Tibial artery (tissue), 4 donors: Measurements from ENCODE around the gene CCDC24.

ENCODE experiments used
- DNase-seq, 2 donors: peaks; one replicate each; pipeline ENCODE4 v3.0.0-alpha.2; 2019
- H3K27ac ChIP-seq, 2 donors: fragments of 200-600 bp; sonication (generic) in 1 of 2; 1 replicate in 1 of 2; 2 replicates in 1 of 2; pipeline ENCODE4 v1.5.1; 2018 to 2019; ENCODE audit warnings: mild to moderate bottlenecking in 1 of 2
- H3K27me3 ChIP-seq, 2 donors: fragments of 200-600 bp; sonication (generic) in 1 of 2; one replicate each; pipeline versions ENCODE4 v1.5.1 to v1.6.0; 2016 to 2019
- H3K36me3 ChIP-seq, 3 donors: fragments of 200-600 bp; sonication (generic) in 2 of 3; one replicate each; pipeline ENCODE4 v1.5.1; 2016 to 2019; ENCODE audit warnings: mild to moderate bottlenecking in 2 of 3
- H3K4me1 ChIP-seq, 4 donors: fragments of 200-600 bp; sonication (generic) in 2 of 4; 1 replicate in 3 of 4; 2 replicates in 1 of 4; pipeline ENCODE4 v1.5.1; 2016 to 2019
- H3K4me3 ChIP-seq, 2 donors: fragments of 200-600 bp; sonication (generic) in 1 of 2; 1 replicate in 1 of 2; 2 replicates in 1 of 2; pipeline ENCODE4 v1.5.1; 2018 to 2019; ENCODE audit warnings: mild to moderate bottlenecking in 2 of 2
- H3K9me3 ChIP-seq, 3 donors: fragments of 200-600 bp; sonication (generic) in 1 of 3; one replicate each; pipeline ENCODE4 v1.5.1; 2016 to 2019
- CTCF ChIP-seq, 2 experiments: fragments of 200-600 bp in 1 of 2; fragments of 450-650 bp in 1 of 2; IDR thresholded peaks; one replicate each; pipeline ENCODE4 v1.5.1; 2017 to 2019; ENCODE audit warnings: antibody characterized with exemption in 2 of 2, mild to moderate bottlenecking in 1 of 2, moderate library complexity in 1 of 2
- intact Hi-C: fragments of 100-400 bp; cut with DNase I; formaldehyde crosslinking; loops from one replicate; pipeline ENCODE4 v1.15.0; 2023; ENCODE audit warnings: low total_unique reads

CCDC24 gene

GRCh38 chr1:44040846-44041245 is 49.4 kb downstream of the CCDC24 start:
- TF ChIP-seq CTCF (IDR thresholded peaks at IDR 0.05): no peak
- H3K27ac ChIP-seq: no peak overlapping the region
- H3K4me3 ChIP-seq: no peak overlapping the region
- intact Hi-C loops: loop anchor here (10.0 kb wide), 1 partner anchor 516 kb away; no protein-coding TSS in a partner anchor
- H3K36me3 ChIP-seq: no peaks in the 10 kb centered on the region
- DNase-seq: no peak
- peaks cover 0 to 3% of the 10 kb centered on the region in 2 donors for H3K27me3 ChIP-seq
- no peaks in the 10 kb centered on the region for H3K9me3 ChIP-seq
- peaks cover 8 to 16% (median 13%) of the 10 kb centered on the region in 4 donors for H3K4me1 ChIP-seq

- Histone ChIP-seq H3K36me3 (no peaks in the 10 kb centered on the region), H3K4me3 (no peak overlapping the region), H3K27ac (no peak overlapping the region), H3K4me1 (peaks cover 0 to 8% (median 7%) of the 10 kb centered on the region in 4 donors), H3K9me3 (no peaks in the 10 kb centered on the region), H3K27me3 (peaks cover 0 to 3% of the 10 kb centered on the region in 2 donors)
- DNase-seq: peak in 1 of 2 donors; percentile 53
- TF ChIP-seq CTCF (IDR thresholded peaks at IDR 0.05): no peak
- intact Hi-C loops: loop anchor here (10.0 kb wide), 1 partner anchor 519 kb away; no protein-coding TSS in a partner anchor
Observed at GRCh38 chr1:44043176-44044070, 52.0 kb downstream of the CCDC24 start.

- DNase-seq: peak in 1 of 2 donors; percentile 23
Observed at GRCh38 chr1:44044071-44044801, 52.8 kb downstream of the CCDC24 start.

GRCh38 chr1:44045064-44045463 is 53.7 kb downstream of the CCDC24 start:
- no peak overlapping the region for H3K27ac ChIP-seq
- peaks cover 0 to 16% (median 9%) of the 10 kb centered on the region in 4 donors for H3K4me1 ChIP-seq
- H3K4me3 ChIP-seq: no peak overlapping the region
- peak in 1 of 2 donors; percentile 28 for DNase-seq
- TF ChIP-seq CTCF (IDR thresholded peaks at IDR 0.05): no peak
- no peaks in the 10 kb centered on the region for H3K36me3 ChIP-seq
- intact Hi-C loops: loop anchor here (5.0 to 10.0 kb wide), 2 partner anchors 38 to 520 kb away; no protein-coding TSS in a partner anchor
- H3K9me3 ChIP-seq: no peaks in the 10 kb centered on the region
- peaks cover 0 to 3% of the 10 kb centered on the region in 2 donors for H3K27me3 ChIP-seq

More at GRCh38 chr1:44044071-44044801, 52.8 kb downstream of the CCDC24 start:
- no peak overlapping the region for H3K27ac ChIP-seq
- peaks cover 0 to 10% (median 7%) of the 10 kb centered on the region in 4 donors for H3K4me1 ChIP-seq
- no peaks in the 10 kb centered on the region for H3K36me3 ChIP-seq
- H3K27me3 ChIP-seq: peaks cover 0 to 3% of the 10 kb centered on the region in 2 donors
- intact Hi-C loops: loop anchor here (10.0 kb wide), 1 partner anchor 519 kb away; no protein-coding TSS in a partner anchor
- no peak overlapping the region for H3K4me3 ChIP-seq
- no peak for TF ChIP-seq CTCF (IDR thresholded peaks at IDR 0.05)
- no peaks in the 10 kb centered on the region for H3K9me3 ChIP-seq
